ENCODE results near the gene SKA2. TPM values are rescaled to one million over a fixed set of nuclear protein-coding genes. Genes with fewer than 3 reads are reported as not detected.

Gene SKA2
- total and polyA plus RNA-seq, 4 donors = 10.5 to 29.6 (median 11.7) TPM

DNA sequence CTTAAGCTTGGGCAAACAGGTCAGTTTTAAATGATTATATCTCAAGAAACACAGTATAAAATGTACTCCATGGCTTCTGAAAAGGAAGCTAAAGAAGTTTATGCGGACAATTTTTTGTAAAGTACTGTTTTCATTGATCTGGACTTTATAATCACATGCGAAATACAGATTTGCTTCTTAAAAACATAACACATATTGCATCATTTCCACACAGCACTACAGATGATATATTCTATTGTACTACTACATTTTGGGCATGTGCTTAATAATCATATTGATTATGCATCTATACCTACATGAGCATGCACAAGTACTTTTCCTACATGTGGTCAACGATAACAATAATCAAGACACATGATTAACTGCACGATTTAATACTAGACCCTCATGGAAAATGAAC lies 70.8 kb downstream of the SKA2 start:
- TF ChIP-seq MAX (IDR thresholded peaks at IDR 0.05) = no peak
- TF ChIP-seq FOXA2 (IDR thresholded peaks at IDR 0.05) = no peak
- TF ChIP-seq RAD21 (IDR thresholded peaks at IDR 0.05) = no peak
- Histone ChIP-seq H3K4me1 (ENCODE audit: control insufficient read depth in 4 of 4, insufficient read depth in 4 of 4, low read length in 3 of 4) (no peaks in the 10 kb centered on the region), H3K27ac (ENCODE audit: low read depth in 1 of 2, low read length in 2 of 2) (no peak overlapping the region), H3K9me3 (ENCODE audit: control insufficient read depth in 4 of 4, low read length in 3 of 4) (no peaks in the 10 kb centered on the region), H3K4me3 (ENCODE audit: low read depth in 1 of 3, low read length in 3 of 3) (no peak overlapping the region), H3K36me3 (ENCODE audit: control insufficient read depth in 4 of 4, insufficient read depth in 3 of 4, low read depth in 1 of 4, low read length in 3 of 4) (peaks cover 7 to 18% (median 10%) of the 10 kb centered on the region in 4 donors), H3K9ac (ENCODE audit: low read depth in 1 of 2, low read length in 2 of 2) (no peak overlapping the region), H3K27me3 (ENCODE audit: control insufficient read depth in 4 of 4, insufficient read depth in 4 of 4, low read length in 3 of 4) (no peaks in the 10 kb centered on the region)
- WGBS = 94% methylated on average over 4 of the region's 4 CpGs
- no peak for DNase-seq (ENCODE audit: low spot score)

GRCh38 chr17:59074494-59074893 lies 80.5 kb downstream of the SKA2 start:
- Histone ChIP-seq H3K9ac (ENCODE audit: low read depth in 1 of 2, low read length in 2 of 2) (no peak overlapping the region), H3K27me3 (ENCODE audit: control insufficient read depth in 4 of 4, insufficient read depth in 4 of 4, low read length in 3 of 4) (no peaks in the 10 kb centered on the region), H3K4me3 (ENCODE audit: low read depth in 1 of 3, low read length in 3 of 3) (no peak overlapping the region), H3K27ac (ENCODE audit: low read depth in 1 of 2, low read length in 2 of 2) (no peak overlapping the region), H3K9me3 (ENCODE audit: control insufficient read depth in 4 of 4, low read length in 3 of 4) (no peaks in the 10 kb centered on the region), H3K36me3 (ENCODE audit: control insufficient read depth in 4 of 4, insufficient read depth in 3 of 4, low read depth in 1 of 4, low read length in 3 of 4) (peaks cover 6 to 30% (median 13%) of the 10 kb centered on the region in 4 donors), H3K4me1 (ENCODE audit: control insufficient read depth in 4 of 4, insufficient read depth in 4 of 4, low read length in 3 of 4) (no peaks in the 10 kb centered on the region)
- TF ChIP-seq GABPA (IDR thresholded peaks at IDR 0.05 in 1 of 2, conservative IDR thresholded peaks at IDR 0.05 in 1 of 2) (no peak), HNF4A (conservative IDR thresholded peaks at IDR 0.05) (no peak), NR2F2 (IDR thresholded peaks at IDR 0.05) (no peak), FOXA1 (IDR thresholded peaks at IDR 0.05) (no peak), CTCF (IDR thresholded peaks at IDR 0.05; ENCODE audit: low read depth, low read length, missing input control) (no peak), MAX (IDR thresholded peaks at IDR 0.05) (no peak)
- DNase-seq (ENCODE audit: low spot score) = no peak

- no peak for TF ChIP-seq MAX (IDR thresholded peaks at IDR 0.05)
- TF ChIP-seq, protein P1, sequence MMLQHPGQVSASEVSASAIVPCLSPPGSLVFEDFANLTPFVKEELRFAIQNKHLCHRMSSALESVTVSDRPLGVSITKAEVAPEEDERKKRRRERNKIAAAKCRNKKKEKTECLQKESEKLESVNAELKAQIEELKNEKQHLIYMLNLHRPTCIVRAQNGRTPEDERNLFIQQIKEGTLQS (IDR thresholded peaks at IDR 0.05) = no peak
- TF ChIP-seq RAD21 (IDR thresholded peaks at IDR 0.05) = no peak
- DNase-seq (ENCODE audit: low spot score) = no peak
- H3K9me3 ChIP-seq (ENCODE audit: control insufficient read depth in 4 of 4, low read length in 3 of 4) = no peaks in the 10 kb centered on the region
- H3K36me3 ChIP-seq (ENCODE audit: control insufficient read depth in 4 of 4, insufficient read depth in 3 of 4, low read depth in 1 of 4, low read length in 3 of 4) = peaks cover under 1 to 28% (median 10%) of the 10 kb centered on the region in 4 donors
- no peaks in the 10 kb centered on the region for H3K27me3 ChIP-seq (ENCODE audit: control insufficient read depth in 4 of 4, insufficient read depth in 4 of 4, low read length in 3 of 4)
- H3K9ac ChIP-seq (ENCODE audit: low read depth in 1 of 2, low read length in 2 of 2) = no peak overlapping the region
- no peak overlapping the region for H3K27ac ChIP-seq (ENCODE audit: low read depth in 1 of 2, low read length in 2 of 2)
- no peak overlapping the region for H3K4me3 ChIP-seq (ENCODE audit: low read depth in 1 of 3, low read length in 3 of 3)
- no peaks in the 10 kb centered on the region for H3K4me1 ChIP-seq (ENCODE audit: control insufficient read depth in 4 of 4, insufficient read depth in 4 of 4, low read length in 3 of 4)
- WGBS = 99% methylated on average over 1 of the region's 1 CpG
Measured at GRCh38 chr17:59073972-59074371, 81.0 kb downstream of the SKA2 start.

GRCh38 chr17:59069856-59070255 lies 85.1 kb downstream of the SKA2 start:
- DNase-seq (ENCODE audit: low spot score) = no peak
- no peak overlapping the region for H3K4me3 ChIP-seq (ENCODE audit: low read depth in 1 of 3, low read length in 3 of 3)
- H3K9ac ChIP-seq (ENCODE audit: low read depth in 1 of 2, low read length in 2 of 2) = no peak overlapping the region
- no peaks in the 10 kb centered on the region for H3K9me3 ChIP-seq (ENCODE audit: control insufficient read depth in 4 of 4, low read length in 3 of 4)
- no peaks in the 10 kb centered on the region for H3K4me1 ChIP-seq (ENCODE audit: control insufficient read depth in 4 of 4, insufficient read depth in 4 of 4, low read length in 3 of 4)
- H3K27me3 ChIP-seq (ENCODE audit: control insufficient read depth in 4 of 4, insufficient read depth in 4 of 4, low read length in 3 of 4) = no peaks in the 10 kb centered on the region
- H3K27ac ChIP-seq (ENCODE audit: low read depth in 1 of 2, low read length in 2 of 2) = no peak overlapping the region
- TF ChIP-seq RXRA (IDR thresholded peaks at IDR 0.05) (no peak), GABPA (IDR thresholded peaks at IDR 0.05 in 1 of 2, conservative IDR thresholded peaks at IDR 0.05 in 1 of 2) (no peak), FOXA1 (IDR thresholded peaks at IDR 0.05) (no peak), NR2F2 (IDR thresholded peaks at IDR 0.05) (no peak), YY1 (IDR thresholded peaks at IDR 0.05) (no peak), MAX (IDR thresholded peaks at IDR 0.05) (no peak), SP1 (IDR thresholded peaks at IDR 0.05) (no peak), JUND (IDR thresholded peaks at IDR 0.05) (no peak), HNF4A (conservative IDR thresholded peaks at IDR 0.05) (no peak), REST (IDR thresholded peaks at IDR 0.05) (no peak)
- H3K36me3 ChIP-seq (ENCODE audit: control insufficient read depth in 4 of 4, insufficient read depth in 3 of 4, low read depth in 1 of 4, low read length in 3 of 4) = peaks cover 0 to 26% (median 7%) of the 10 kb centered on the region in 4 donors
- 98% methylated on average over 1 of the region's 1 CpG for WGBS

Data from liver (tissue), 9 donors.